Esophagus (tissue), 2 donors: ENCODE results near the gene SERPINB7. TPM values are rescaled to one million over a fixed set of nuclear protein-coding genes. Genes with fewer than 3 reads are reported as not detected.

Experiments
- H3K27ac ChIP-seq, 2 donors: one replicate each; pipeline ENCODE4 v1.5.1; 2013; ENCODE audit warnings: low read depth in 2 of 2, mild to moderate bottlenecking in 2 of 2, inconsistent platforms in 1 of 2, low read length in 1 of 2, moderate library complexity in 1 of 2
- H3K27me3 ChIP-seq, 2 donors: one replicate each; pipeline ENCODE4 v1.6.1; 2013; ENCODE audit warnings: low read length in 2 of 2, control low read depth in 1 of 2, mild to moderate bottlenecking in 1 of 2; ENCODE audit not compliant: insufficient read depth in 2 of 2, control insufficient read depth in 1 of 2
- H3K36me3 ChIP-seq, 2 donors: one replicate each; pipeline ENCODE4 v1.6.1; 2013; ENCODE audit warnings: low read length in 1 of 2; ENCODE audit not compliant: control insufficient read depth in 2 of 2, insufficient read depth in 2 of 2
- H3K4me1 ChIP-seq, 2 donors: one replicate each; pipeline ENCODE4 v1.6.1; 2013; ENCODE audit warnings: low read length in 1 of 2; ENCODE audit not compliant: control insufficient read depth in 2 of 2, insufficient read depth in 2 of 2
- H3K4me3 ChIP-seq, 2 donors: one replicate each; pipeline ENCODE4 v1.5.1; 2013; ENCODE audit warnings: low read length in 2 of 2, mild to moderate bottlenecking in 2 of 2, low read depth in 1 of 2, moderate library complexity in 1 of 2
- H3K9me3 ChIP-seq, 2 donors: one replicate each; pipeline ENCODE4 v1.6.1; 2013; ENCODE audit warnings: mild to moderate bottlenecking in 2 of 2, low read depth in 1 of 2, low read length in 1 of 2, moderate library complexity in 1 of 2; ENCODE audit not compliant: control insufficient read depth in 2 of 2, insufficient read depth in 1 of 2
- WGBS, 2 donors: extraction: QIAGEN DNeasy Blood & Tissue Kit; methylation state at CpG; one replicate each; pipeline ENCODE4 v1.1.7; 2013; 5-methylcytosine and 5-hydroxymethylcytosine counted together
- polyA plus RNA-seq, 2 donors: library from polyadenylated mRNA; stranded (reverse); fragments of 200-250 nt; gene quantifications; one replicate each; pipeline ENCODE4 v1.2.3, GENCODE V29; 2013
- donor health status: healthy with polysubstance abuse.
- donor health status: Bipolar disorder and iron deficiency.

SERPINB7 gene
- polyA plus RNA-seq, 2 donors: 0.94 to 1.1 TPM

DNA sequence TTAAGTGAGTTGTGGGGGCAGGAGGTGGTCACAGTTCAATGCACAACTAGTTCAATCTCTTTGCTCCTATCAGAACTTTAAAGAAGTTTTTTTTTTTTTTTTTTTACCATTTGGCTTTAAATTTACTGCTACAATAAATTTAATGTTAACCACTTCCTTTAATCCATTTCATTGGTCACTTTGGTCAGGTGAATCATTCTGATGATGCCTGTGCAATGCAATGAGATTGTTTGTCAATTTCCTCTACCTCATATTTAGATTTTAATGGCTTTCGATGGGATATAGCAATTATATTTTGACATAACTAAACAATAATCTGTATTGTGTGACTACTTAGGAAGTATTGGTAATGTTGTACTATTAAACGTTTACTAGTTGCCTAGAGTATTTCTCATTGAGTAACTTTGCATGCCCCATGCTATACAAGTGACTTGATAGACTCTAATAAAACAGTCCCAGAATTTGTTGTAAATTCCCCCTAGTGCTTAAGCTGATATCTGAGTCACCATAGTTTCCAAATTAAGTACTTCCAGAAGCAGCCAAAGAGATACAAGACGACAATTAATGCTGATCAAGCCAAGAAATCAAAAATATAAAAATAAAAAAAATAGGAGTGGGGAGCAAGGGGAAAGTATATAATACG is 59.4 kb downstream of the SERPINB7 start:
- no peaks in the 10 kb centered on the region for H3K36me3 ChIP-seq
- H3K27ac ChIP-seq: no peak overlapping the region
- no peaks in the 10 kb centered on the region for H3K9me3 ChIP-seq
- H3K4me3 ChIP-seq: no peak overlapping the region
- no peaks in the 10 kb centered on the region for H3K27me3 ChIP-seq
- H3K4me1 ChIP-seq: peaks cover 0 to 3% of the 10 kb centered on the region in 2 donors
- WGBS, 2 donors: 70 to 76% methylated on average over 4 of the region's 4 CpGs

DNA sequence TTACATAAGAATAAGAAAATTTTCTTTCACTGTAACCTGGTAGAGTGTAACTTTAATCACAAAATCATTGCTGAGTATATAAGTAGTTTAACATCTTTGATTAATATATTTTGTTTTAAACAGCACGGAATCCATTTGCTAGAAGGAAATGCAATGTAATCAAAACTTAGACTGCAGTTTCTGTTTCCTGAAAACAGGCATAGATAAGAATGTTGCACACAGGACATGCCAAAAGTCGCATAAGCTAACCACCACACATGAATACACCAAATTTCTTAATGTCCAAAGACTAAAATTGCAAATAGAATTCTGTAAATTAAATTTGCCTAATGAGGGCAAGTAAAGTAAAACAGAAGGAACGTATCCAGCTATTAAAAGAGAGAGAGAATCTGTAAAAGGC is 61.2 kb downstream of the SERPINB7 start:
- Histone ChIP-seq H3K9me3 (no peaks in the 10 kb centered on the region), H3K27ac (no peak overlapping the region), H3K36me3 (no peaks in the 10 kb centered on the region), H3K4me1 (peaks cover 0 to 2% of the 10 kb centered on the region in 2 donors), H3K4me3 (no peak overlapping the region), H3K27me3 (no peaks in the 10 kb centered on the region)
- WGBS, 2 donors: 47 to 49% methylated on average over 3 of the region's 3 CpGs

DNA sequence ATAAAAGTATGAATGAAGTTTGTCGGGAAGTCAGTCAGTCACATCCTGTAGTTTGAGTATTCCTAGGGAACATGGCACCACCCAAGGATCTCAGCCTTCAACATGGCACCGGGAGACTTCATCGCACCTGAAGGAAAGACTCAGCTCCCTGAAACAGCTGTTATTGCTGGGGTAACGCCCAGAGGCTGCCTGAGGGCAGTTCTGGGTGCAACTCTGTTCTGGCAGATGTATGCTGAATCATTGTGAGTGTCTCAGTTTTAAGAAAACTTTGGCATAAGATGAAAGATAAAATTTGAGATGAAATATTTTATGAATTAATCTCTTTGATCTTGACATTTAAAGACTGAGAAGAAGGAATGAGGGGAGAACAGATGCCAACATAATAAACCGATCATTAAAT is 62.4 kb downstream of the SERPINB7 start:
- Histone ChIP-seq H3K27ac (peak overlapping the region in 1 of 2 donors; percentile 40), H3K4me1 (no peaks in the 10 kb centered on the region), H3K9me3 (no peaks in the 10 kb centered on the region), H3K36me3 (no peaks in the 10 kb centered on the region), H3K27me3 (no peaks in the 10 kb centered on the region), H3K4me3 (no peak overlapping the region)
- WGBS, 2 donors: 45 to 58% methylated on average over 5 of the region's 5 CpGs

DNA sequence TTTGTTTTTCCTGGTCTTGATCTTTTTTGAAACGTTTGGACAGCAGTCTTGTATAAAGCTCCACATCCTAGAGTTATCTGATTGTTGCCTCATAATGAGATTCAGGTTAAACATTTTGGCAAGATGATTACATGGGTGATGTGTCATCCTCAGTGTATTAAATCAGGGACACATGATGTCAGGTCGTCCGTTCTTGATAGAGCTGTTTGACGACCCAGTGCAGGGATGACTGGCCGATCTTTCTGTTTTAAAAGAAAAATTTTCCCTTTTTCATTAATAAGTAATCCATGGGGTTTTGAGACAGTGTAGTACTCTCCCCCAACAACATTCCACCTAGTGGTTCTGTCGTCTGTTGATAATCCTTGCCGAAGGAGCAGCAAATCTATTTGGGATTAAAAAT is 67.8 kb downstream of the SERPINB7 start:
- Histone ChIP-seq H3K4me3 (no peak overlapping the region), H3K4me1 (no peaks in the 10 kb centered on the region), H3K27me3 (no peaks in the 10 kb centered on the region), H3K27ac (no peak overlapping the region), H3K9me3 (no peaks in the 10 kb centered on the region), H3K36me3 (no peaks in the 10 kb centered on the region)
- WGBS, 2 donors: 53 to 54% methylated on average over 7 of the region's 7 CpGs

DNA sequence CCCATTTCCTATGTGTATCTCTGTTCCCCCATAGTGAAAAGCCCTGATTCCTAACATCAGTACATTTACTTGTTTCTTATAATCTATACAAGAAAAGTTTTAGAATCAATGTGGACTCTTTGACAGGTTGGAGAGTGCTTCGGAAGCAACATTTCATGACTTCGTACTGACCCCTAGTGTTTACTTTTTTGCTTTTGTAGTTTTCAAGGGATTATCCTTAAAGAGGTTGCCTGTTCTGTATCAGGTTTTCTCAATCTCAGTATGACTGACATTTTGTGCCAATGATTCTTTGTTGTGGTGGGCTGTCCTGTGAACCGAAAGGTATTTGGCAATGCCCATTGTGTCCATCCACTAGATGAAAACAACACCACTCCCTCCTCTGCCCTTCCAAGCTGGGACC is 69.0 kb downstream of the SERPINB7 start:
- H3K27me3 ChIP-seq: no peaks in the 10 kb centered on the region
- H3K27ac ChIP-seq: no peak overlapping the region
- WGBS, 2 donors: 5 to 14% methylated on average over 3 of the region's 3 CpGs
- no peak overlapping the region for H3K4me3 ChIP-seq
- no peaks in the 10 kb centered on the region for H3K36me3 ChIP-seq
- no peaks in the 10 kb centered on the region for H3K9me3 ChIP-seq
- no peaks in the 10 kb centered on the region for H3K4me1 ChIP-seq

DNA sequence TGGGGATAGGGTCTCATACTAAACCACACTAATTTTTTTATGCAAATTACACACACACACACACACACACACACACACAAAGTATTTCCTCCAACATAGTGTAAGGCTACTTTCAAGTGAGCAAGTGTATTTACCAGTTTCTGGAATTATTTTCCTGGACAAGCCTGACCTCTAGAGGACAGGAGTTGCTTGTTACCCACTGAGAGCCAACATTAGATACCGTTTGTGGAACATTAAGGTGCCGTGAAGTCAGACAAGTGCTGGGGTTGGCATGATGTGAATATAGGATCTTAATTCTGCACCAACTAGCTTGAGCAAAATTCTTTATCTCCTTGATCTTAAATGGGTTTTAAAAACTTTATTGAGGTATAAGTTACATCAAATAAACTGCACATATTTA is 72.9 kb downstream of the SERPINB7 start:
- H3K9me3 ChIP-seq: no peaks in the 10 kb centered on the region
- H3K27me3 ChIP-seq: no peaks in the 10 kb centered on the region
- H3K27ac ChIP-seq: no peak overlapping the region
- no peaks in the 10 kb centered on the region for H3K4me1 ChIP-seq
- H3K4me3 ChIP-seq: no peak overlapping the region
- 3 to 6% methylated on average over 2 of the region's 2 CpGs for WGBS, 2 donors
- no peaks in the 10 kb centered on the region for H3K36me3 ChIP-seq

DNA sequence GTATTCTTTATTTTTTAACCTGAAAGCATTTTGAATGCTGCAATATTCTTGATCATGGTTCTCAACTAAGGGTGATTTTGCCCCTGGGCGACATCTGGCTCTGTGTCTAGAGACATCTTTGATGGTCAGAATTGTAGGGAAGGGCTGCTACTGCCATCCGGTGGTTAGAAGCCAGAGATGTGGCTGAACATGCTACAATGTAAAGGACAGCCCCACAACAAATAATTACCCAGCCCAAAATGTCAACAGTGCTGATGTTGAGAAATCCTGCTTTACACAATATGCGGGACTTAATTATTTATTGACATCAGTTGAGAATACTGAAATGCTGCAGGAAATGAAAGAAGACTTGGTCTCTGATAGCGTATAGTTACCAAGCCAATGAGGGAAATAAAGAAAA is 74.8 kb downstream of the SERPINB7 start:
- H3K36me3 ChIP-seq: no peaks in the 10 kb centered on the region
- WGBS, 2 donors: 37 to 38% methylated on average over 4 of the region's 4 CpGs
- H3K9me3 ChIP-seq: no peaks in the 10 kb centered on the region
- no peaks in the 10 kb centered on the region for H3K27me3 ChIP-seq
- H3K27ac ChIP-seq: no peak overlapping the region
- no peak overlapping the region for H3K4me3 ChIP-seq
- H3K4me1 ChIP-seq: no peaks in the 10 kb centered on the region

DNA sequence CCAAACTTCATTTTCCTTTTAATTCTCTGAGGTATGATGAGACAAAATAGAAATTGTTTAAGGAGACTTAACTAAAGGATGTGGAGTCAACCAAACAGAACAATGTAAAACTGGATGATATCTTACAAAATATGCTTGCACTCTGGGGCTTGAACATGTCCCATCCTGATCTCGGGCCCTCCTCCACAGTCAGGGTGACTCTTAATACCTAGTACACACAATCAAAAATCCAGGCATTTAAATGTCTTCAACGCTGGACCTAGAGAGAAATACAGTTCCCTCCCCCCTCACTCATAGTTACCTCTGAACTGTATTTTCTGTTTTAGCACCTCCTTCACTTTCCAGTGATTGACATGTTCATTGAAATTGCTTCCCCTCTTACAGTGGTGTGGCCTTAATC is 75.4 kb downstream of the SERPINB7 start:
- Histone ChIP-seq H3K27me3 (no peaks in the 10 kb centered on the region), H3K27ac (no peak overlapping the region), H3K9me3 (no peaks in the 10 kb centered on the region), H3K4me1 (no peaks in the 10 kb centered on the region), H3K36me3 (no peaks in the 10 kb centered on the region), H3K4me3 (no peak overlapping the region)
- 45 to 71% methylated on average over 2 of the region's 2 CpGs for WGBS, 2 donors

Other genes with a start within 250 kb of the SERPINB7 start
- gene SERPINB12, start 233.0 kb upstream of the SERPINB7 start, polyA plus RNA-seq: 1 to 10 TPM in 1 of 2 donors, under 1 TPM in 1; 0.16 to 1.4 TPM
- 100 to 1,000 TPM; 228 to 233 TPM for gene SERPINB13, start 188.1 kb upstream of the SERPINB7 start, polyA plus RNA-seq
- gene SERPINB4, start 131.2 kb upstream of the SERPINB7 start, polyA plus RNA-seq: 10 to 100 TPM; 19.3 to 68.4 TPM
- 100 to 1,000 TPM; 167 to 870 TPM for gene SERPINB3, start 113.5 kb upstream of the SERPINB7 start, polyA plus RNA-seq
- 10 to 100 TPM in 1 of 2 donors, 1 to 10 TPM in 1; 6.4 to 11.7 TPM for gene SERPINB11, start 72.5 kb upstream of the SERPINB7 start, polyA plus RNA-seq
- gene SERPINB2, start 112.3 kb downstream of the SERPINB7 start, polyA plus RNA-seq: 100 to 1,000 TPM; 186 to 241 TPM
- under 1 TPM; 0.06 to 0.46 TPM for gene SERPINB10, start 132.5 kb downstream of the SERPINB7 start, polyA plus RNA-seq
- under 1 TPM; 0.26 to 0.55 TPM for gene HMSD, start 173.9 kb downstream of the SERPINB7 start, polyA plus RNA-seq
- 10 to 100 TPM; 20.6 to 27.3 TPM for gene SERPINB8, start 194.7 kb downstream of the SERPINB7 start, polyA plus RNA-seq